Activated CD8-positive, alpha-beta memory T cell treated with anti-CD3 and anti-CD28 coated beads, Interleukin-2, amount 50 U/mL, for 4 hours (primary cell): ENCODE measurements around the gene TBC1D21.

ENCODE experiments used
- DNase-seq: peaks from one replicate; pipeline ENCODE4 v3.0.0-alpha.2; 2020

Gene TBC1D21

DNA sequence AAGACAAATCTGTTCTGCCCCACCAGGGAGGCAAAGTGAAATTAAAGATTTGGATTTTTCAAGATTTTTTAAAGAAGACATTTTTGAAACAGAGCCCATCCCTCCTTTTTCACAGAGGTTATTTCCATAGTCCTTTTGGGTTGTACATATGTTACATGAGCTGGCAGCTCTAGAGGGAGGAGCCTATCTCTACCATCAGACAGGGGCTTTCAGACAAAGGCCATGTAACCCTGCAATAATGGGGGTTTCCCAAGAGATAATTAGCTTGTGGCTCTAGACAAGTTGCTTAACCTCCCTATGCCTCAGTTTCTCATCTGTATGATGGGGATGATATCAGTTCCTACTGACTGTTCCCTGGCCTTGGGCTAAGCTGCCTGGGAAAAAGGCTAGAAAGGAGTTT is 8.0 kb upstream of the TBC1D21 start:
- DNase-seq, result no peak

- DNase-seq, result no peak
Observed at GRCh38 chr15:73865904-73866303, 7.5 kb upstream of the TBC1D21 start.

GRCh38 chr15:73866481-73866880 is 6.9 kb upstream of the TBC1D21 start:
- DNase-seq, result no peak

DNA sequence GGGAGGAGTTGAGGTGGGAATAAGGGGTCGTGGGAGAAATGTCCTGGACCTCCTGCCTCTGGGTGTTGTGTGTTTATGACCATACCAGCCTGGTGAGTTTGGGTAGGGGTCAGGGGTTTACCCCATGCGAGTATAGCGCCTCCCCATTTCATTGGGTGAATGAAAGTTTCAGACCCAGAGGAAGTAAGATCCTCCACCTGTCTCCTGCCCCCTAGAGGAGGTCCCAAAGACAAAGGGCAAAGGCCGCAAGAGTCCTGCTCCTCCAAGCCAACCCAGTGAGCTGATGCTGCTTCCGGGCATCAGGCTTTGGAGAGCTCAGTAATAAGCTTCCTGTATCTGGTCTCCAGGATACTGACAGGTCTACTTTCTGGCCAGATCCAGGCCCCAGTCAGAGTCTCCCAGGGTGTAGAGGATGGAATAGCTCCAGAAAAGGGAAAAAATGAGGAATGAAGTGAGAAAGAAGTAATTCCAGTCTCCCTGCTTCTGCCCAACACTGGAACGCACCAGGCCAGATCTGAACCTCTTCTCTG is 6.4 kb upstream of the TBC1D21 start:
- no peak for DNase-seq

DNA sequence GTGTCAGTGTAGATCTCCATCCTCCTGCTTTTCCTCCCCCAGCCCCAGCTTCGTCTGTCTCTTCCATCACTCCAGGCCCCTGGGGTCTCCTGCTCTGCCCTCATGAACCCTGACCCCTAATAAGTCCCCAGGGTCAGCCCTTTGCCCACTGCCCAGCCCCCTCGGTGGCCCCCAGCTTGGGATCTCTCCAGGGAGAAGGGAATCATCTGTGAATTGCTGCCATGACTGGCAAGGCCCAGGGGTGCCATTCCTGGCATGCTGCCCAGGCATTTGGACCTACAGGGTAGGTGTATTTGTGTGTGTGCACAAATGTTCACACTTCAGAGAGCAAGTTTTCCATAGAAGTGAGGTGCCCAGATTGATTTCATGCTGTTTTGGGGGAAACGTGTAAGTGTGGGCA is 5.9 kb upstream of the TBC1D21 start:
- DNase-seq, result no peak

DNA sequence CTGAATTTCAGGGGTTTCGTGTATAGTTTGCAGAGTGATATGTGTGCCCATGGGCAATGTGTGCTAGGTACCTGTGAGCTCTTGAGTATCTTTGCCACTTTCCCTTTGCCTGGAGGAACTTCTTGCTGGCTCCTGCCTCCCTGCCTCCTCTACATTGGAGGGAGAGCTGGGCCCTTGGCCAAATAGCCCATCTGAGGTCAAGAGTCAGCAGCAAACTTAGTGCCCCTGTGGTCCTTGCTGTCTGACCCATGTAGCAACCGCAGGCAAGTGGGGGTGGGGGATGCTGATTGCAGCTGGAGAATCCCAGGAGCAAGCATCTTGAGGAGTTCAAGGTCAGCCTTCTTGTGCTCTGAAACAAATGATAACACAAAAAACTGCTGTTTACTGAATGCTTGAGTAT is 5.4 kb upstream of the TBC1D21 start:
- no peak for DNase-seq

DNA sequence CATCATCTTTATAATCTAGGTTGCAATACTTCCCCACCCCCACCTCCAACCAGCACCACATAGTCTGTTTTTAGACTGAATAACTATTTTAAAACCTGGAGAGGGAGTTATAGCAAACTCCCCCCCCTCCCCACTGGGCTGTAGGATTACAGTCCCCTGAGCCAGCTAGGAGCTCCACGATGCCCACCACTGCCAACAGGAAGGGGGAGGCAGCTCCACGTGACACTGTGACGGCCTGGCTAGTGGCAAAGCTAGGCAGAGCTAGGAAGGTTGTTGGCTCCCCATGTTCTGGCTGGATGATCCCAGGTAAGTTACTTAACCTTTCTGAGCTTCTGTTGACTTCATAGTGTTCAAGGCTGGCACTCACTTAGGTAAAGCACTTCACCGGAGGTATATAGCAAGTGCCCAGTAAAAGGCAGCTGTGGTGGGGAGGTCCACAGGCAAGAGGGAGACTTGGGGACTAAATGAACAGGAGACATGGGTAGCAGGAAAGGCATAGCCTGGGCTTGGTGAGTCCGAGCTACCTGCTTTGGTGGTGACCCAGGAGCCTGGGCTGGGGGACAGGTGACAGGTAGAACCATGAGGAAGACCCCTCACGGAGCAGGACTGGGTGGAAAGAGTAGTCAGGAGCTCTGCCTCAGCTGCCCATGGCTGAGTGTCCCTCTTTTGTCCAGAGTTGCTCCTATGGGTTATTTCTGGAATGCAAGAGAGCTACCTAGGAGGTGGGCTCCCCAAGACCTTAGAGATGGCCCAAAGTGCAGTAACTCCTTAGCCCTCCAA is 4.0 kb upstream of the TBC1D21 start:
- DNase-seq, result no peak

- no peak for DNase-seq
Observed at GRCh38 chr15:73870700-73871408, 2.5 kb upstream of the TBC1D21 start.

GRCh38 chr15:73872346-73872745 is 1.0 kb upstream of the TBC1D21 start:
- no peak for DNase-seq

DNA sequence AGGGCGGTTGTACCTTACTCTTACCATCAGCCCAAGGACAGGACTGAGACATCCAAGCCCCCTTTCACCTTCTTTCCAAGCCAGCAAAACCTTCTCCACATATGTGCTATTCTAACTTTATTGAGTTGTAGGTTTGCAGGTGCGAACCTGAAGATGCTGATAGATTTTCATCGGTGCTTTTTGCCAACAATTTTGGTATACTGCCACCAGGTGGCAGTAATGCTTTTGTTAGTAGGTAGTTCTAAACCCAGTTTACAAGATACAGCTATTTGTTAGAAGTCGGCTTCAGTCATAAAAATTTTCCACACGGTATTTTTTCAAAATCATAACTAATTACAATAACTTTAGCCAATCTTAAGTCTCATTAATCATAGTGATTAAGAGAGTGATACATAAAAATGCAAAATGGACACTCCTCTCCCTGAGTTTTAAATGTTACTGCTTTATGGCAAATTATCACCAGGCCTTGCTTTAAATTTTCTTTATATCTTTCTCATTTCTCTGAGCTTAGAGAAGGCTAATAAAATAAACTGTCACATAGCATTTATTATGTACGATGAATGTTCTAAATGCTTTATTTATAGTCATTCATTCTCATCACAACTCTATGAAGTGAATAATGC is 636 bp downstream of the TBC1D21 start:
- no peak for DNase-seq

- no peak for DNase-seq
Observed at GRCh38 chr15:73879426-73879825, 6.1 kb downstream of the TBC1D21 start.

- DNase-seq, result no peak
Observed at GRCh38 chr15:73881579-73882320, 8.4 kb downstream of the TBC1D21 start.

DNA sequence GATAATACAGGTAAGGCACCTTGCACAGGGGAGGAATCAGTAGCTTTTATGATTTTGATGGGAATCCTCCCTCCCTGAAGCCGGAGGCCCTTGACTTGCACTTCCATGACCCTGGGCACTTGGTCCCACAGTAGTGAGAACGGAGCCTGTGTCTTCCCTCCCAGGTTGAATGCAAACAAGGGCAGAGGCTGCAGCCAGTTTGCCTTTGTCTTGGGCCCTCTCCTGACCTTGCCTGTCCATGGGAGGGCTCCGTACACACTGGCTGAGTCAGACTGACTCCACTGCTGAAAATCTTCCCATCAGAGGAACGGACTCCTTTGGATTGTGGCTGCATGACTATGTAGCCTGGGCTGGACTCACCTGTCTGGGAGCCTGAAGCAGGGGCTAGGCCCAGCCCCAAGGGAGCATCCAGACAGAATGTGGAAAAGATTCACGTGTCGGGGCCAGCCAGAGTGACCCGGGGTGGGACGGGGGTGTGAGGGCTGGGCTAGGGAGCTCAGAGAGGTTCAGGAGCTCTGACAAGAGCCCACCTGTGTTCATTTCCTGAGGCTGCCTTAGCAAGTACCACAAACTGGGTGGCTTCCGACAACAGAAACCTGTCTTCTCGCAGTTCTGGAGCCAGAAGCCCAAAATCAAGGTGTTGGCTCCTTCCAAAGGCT is 9.5 kb downstream of the TBC1D21 start:
- no peak for DNase-seq

GRCh38 chr15:73884159-73884558 is 10.8 kb downstream of the TBC1D21 start:
- no peak for DNase-seq

GRCh38 chr15:73885954-73886700 is 12.8 kb downstream of the TBC1D21 start:
- no peak for DNase-seq

GRCh38 chr15:73886717-73887345 is 13.5 kb downstream of the TBC1D21 start:
- no peak for DNase-seq

GRCh38 chr15:73887481-73887880 is 14.1 kb downstream of the TBC1D21 start:
- DNase-seq, result no peak

DNA sequence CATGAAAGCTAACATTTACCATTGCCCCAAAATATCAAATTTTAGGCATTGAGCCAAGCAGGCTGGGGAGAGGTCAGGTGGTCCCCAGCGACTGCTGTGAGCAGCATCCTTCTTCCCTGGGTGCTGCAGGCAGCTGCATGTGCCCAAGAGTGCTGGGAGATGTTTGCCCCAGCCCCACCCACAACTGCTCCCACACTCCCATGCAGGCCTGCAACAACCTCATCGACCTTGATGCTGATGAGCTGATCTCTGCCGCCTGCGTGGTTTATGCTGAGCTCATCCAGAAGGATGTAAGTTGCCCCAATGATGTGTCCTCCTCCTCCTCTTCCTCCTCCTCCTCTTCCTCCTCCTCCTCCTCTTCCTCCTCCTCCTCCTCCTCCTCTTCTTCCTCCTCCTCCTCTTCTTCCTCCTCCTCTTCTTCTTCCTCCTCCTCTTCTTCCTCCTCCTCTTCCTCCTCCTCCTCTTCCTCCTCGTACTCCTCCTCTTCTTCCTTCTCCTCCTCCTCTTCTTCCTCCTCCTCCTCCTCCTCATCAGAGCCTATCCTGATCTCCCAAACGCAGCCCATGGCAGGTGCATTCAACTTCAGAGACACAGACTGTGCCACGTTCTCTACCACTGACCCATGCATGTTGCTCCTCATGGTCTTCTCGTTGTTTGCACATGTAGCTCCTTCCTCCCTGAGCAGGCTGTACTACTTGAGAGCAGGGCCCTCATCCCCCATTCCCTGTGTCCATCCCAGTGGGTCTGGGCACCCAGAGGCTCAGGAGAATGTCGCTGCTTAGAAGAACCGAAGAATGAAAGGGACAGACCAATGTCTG is 15.1 kb downstream of the TBC1D21 start:
- no peak for DNase-seq

GRCh38 chr15:73889053-73889761 is 15.8 kb downstream of the TBC1D21 start:
- DNase-seq, result no peak

DNA sequence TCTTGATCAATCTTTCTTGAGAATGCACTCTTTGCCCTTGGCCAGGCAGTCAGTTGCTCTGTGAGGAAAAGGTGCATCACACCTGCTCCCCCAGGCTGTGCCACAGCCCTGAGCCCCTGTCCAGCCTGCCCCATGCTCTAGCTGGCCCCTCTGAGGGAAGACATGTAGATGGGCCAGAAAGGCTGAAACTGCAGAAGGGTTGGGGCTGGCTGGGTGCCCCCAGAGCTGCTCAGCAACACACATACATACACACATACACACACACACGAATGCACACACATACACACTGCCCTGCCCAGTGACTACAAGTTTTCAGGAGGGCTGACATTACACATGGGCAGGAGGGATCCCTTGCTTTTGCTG is 16.4 kb downstream of the TBC1D21 start:
- DNase-seq, result no peak
